VCaP (cell line): ENCODE measurements around the gene RPS15.

Experiments used
- H3K27ac ChIP-seq: fragments of 450-650 bp; 2 replicates; pipeline ENCODE4 v1.5.1; 2017
- CTCF ChIP-seq: fragments of 450-650 bp; conservative IDR thresholded peaks from 2 replicates; pipeline ENCODE4 v1.5.1; 2017; ENCODE audit warnings: mild to moderate bottlenecking, moderate library complexity

RPS15 gene

GRCh38 chr19:1438035-1438932 lies at the start of gene RPS15:
TSS of gene RPS15 (plus strand) at chr19:1438396. CDS start at chr19:1438426, 30 bp downstream.
- peak; percentile 97 for TF ChIP-seq CTCF
- peak within 1 kb of the TSS; percentile 89 for H3K27ac ChIP-seq

- no peak overlapping the region for H3K27ac ChIP-seq
- TF ChIP-seq CTCF, result no peak
Measured at GRCh38 chr19:1388637-1389026, 49.6 kb upstream of the RPS15 start.

GRCh38 chr19:1389033-1389940 lies 48.9 kb upstream of the RPS15 start:
- H3K27ac ChIP-seq, result no peak overlapping the region
- no peak for TF ChIP-seq CTCF

- TF ChIP-seq CTCF, result no peak
- no peak overlapping the region for H3K27ac ChIP-seq
Measured at GRCh38 chr19:1390890-1391423, 47.2 kb upstream of the RPS15 start.

GRCh38 chr19:1392407-1392806 lies 45.8 kb upstream of the RPS15 start:
- H3K27ac ChIP-seq, result no peak overlapping the region
- TF ChIP-seq CTCF, result no peak

GRCh38 chr19:1392939-1393530 lies 45.2 kb upstream of the RPS15 start:
- no peak overlapping the region for H3K27ac ChIP-seq
- TF ChIP-seq CTCF, result no peak
